Trophoblast cell (in vitro differentiated cells and primary cell): Measurements from ENCODE around the gene JARID2.

Experiments used
- DNase-seq, 2 donors: peaks; one replicate each; pipeline ENCODE4 v3.0.0-alpha.2; 2016
- H2AFZ ChIP-seq: 2 replicates; pipeline ENCODE4 v1.6.1; 2013; ENCODE audit warnings: low read length, moderate library complexity, mild to moderate bottlenecking; ENCODE audit not compliant: insufficient read depth, poor library complexity
- H2AK5ac ChIP-seq: 2 replicates; pipeline ENCODE4 v1.6.1; 2013; ENCODE audit warnings: mild to moderate bottlenecking, low read length
- H2BK120ac ChIP-seq: 2 replicates; pipeline ENCODE4 v1.6.1; 2013; ENCODE audit warnings: low read length, mild to moderate bottlenecking, moderate library complexity; ENCODE audit not compliant: insufficient read depth, poor library complexity
- H2BK12ac ChIP-seq: 2 replicates; pipeline ENCODE4 v1.6.1; 2013; ENCODE audit warnings: mild to moderate bottlenecking, low read length, moderate library complexity
- H2BK5ac ChIP-seq: 2 replicates; pipeline ENCODE4 v1.6.1; 2013; ENCODE audit warnings: low read length, low read depth, moderate library complexity, mild to moderate bottlenecking; ENCODE audit not compliant: poor library complexity
- H3K14ac ChIP-seq: 2 replicates; pipeline ENCODE4 v1.6.1; 2013; ENCODE audit warnings: mild to moderate bottlenecking, low read length
- H3K18ac ChIP-seq: 2 replicates; pipeline ENCODE4 v1.6.1; 2013; ENCODE audit warnings: mild to moderate bottlenecking, low read length
- H3K23ac ChIP-seq: 2 replicates; pipeline ENCODE4 v1.6.1; 2013; ENCODE audit warnings: low read length
- H3K27ac ChIP-seq: 2 replicates; pipeline ENCODE4 v1.5.1; 2013; ENCODE audit warnings: low read depth, mild to moderate bottlenecking, inconsistent platforms, low read length, moderate library complexity
- H3K27me3 ChIP-seq: 2 replicates; pipeline ENCODE4 v1.6.1; 2013; ENCODE audit warnings: inconsistent platforms, mild to moderate bottlenecking, low read length, moderate library complexity; ENCODE audit not compliant: insufficient read depth
- H3K36me3 ChIP-seq, 2 experiments: 1 replicate in 1 of 2; 2 replicates in 1 of 2; pipeline ENCODE4 v1.6.1; 2013; ENCODE audit warnings: low read length in 2 of 2, mild to moderate bottlenecking in 2 of 2, moderate library complexity in 1 of 2; ENCODE audit not compliant: insufficient read depth in 2 of 2, control insufficient read depth in 1 of 2
- H3K4ac ChIP-seq: 2 replicates; pipeline ENCODE4 v1.6.1; 2013; ENCODE audit warnings: low read depth, mild to moderate bottlenecking, low read length, moderate library complexity
- H3K4me1 ChIP-seq, 2 experiments: 1 replicate in 1 of 2; 2 replicates in 1 of 2; pipeline ENCODE4 v1.6.1; 2013; ENCODE audit warnings: low read length in 2 of 2, mild to moderate bottlenecking in 2 of 2, moderate library complexity in 1 of 2; ENCODE audit not compliant: insufficient read depth in 2 of 2, control insufficient read depth in 1 of 2
- H3K4me2 ChIP-seq: 2 replicates; pipeline ENCODE4 v1.6.1; 2013; ENCODE audit warnings: inconsistent platforms, mild to moderate bottlenecking, low read length, moderate library complexity
- H3K4me3 ChIP-seq: 2 replicates; pipeline ENCODE4 v1.5.1; 2013; ENCODE audit warnings: mild to moderate bottlenecking, low read depth, low read length, inconsistent platforms
- H3K79me1 ChIP-seq: one replicate; pipeline ENCODE4 v1.6.1; 2013; ENCODE audit warnings: low read length
- H3K79me2 ChIP-seq: 2 replicates; pipeline ENCODE4 v1.6.1; 2013; ENCODE audit warnings: low read length, mild to moderate bottlenecking; ENCODE audit not compliant: control insufficient read depth, insufficient read depth, poor library complexity
- H3K9ac ChIP-seq: 2 replicates; pipeline ENCODE4 v1.6.1; 2013; ENCODE audit warnings: mild to moderate bottlenecking, low read length
- H3K9me3 ChIP-seq: 2 replicates; pipeline ENCODE4 v1.6.1; 2013; ENCODE audit warnings: low read depth, mild to moderate bottlenecking, control low read depth, inconsistent platforms, low read length; ENCODE audit not compliant: insufficient read depth
- H4K12ac ChIP-seq: 2 replicates; pipeline ENCODE4 v1.6.1; 2013; ENCODE audit warnings: low read depth, mild to moderate bottlenecking, low read length, moderate library complexity
- H4K8ac ChIP-seq: 2 replicates; pipeline ENCODE4 v1.6.1; 2013; ENCODE audit warnings: low read depth, mild to moderate bottlenecking, low read length, moderate library complexity
- H4K91ac ChIP-seq: one replicate; pipeline ENCODE4 v1.6.1; 2013; ENCODE audit warnings: low read depth, mild to moderate bottlenecking, low read length, moderate library complexity
- WGBS: extraction: QIAGEN DNeasy Blood & Tissue Kit; methylation state at CpG from one replicate; pipeline ENCODE4 v1.1.7; 2013; ENCODE audit warnings: missing lambda C conversion rate; ENCODE audit not compliant: insufficient read length, insufficient coverage; ENCODE audit errors: extremely low coverage; 5-methylcytosine and 5-hydroxymethylcytosine counted together

Gene JARID2

GRCh38 chr6:15317934-15318902 is 72.3 kb downstream of the JARID2 start:
- Histone ChIP-seq H3K27ac (no peak overlapping the region), H3K79me2 (peaks cover 4% of the 10 kb centered on the region), H3K4ac (no peak overlapping the region), H3K23ac (no peak overlapping the region), H2AK5ac (no peak overlapping the region), H4K91ac (no peak overlapping the region), H4K12ac (no peak overlapping the region), H3K9ac (no peak overlapping the region), H2BK12ac (no peak overlapping the region), H3K4me2 (no peak overlapping the region), H2BK5ac (no peak overlapping the region), H3K36me3 (no peaks in the 10 kb centered on the region), H4K8ac (no peak overlapping the region), H3K9me3 (no peaks in the 10 kb centered on the region), H2AFZ (no peak overlapping the region), H3K18ac (no peak overlapping the region), H3K4me3 (no peak overlapping the region), H3K4me1 (peaks cover 3 to 14% of the 10 kb centered on the region in 2 experiments), H2BK120ac (no peak overlapping the region), H3K27me3 (no peaks in the 10 kb centered on the region), H3K79me1 (no peaks in the 10 kb centered on the region), H3K14ac (no peak overlapping the region)
- WGBS, result no CpG with 5 or more reads among the region's 9 CpGs
- DNase-seq, result peak; percentile 80 to 84

GRCh38 chr6:15319677-15320076 is 73.8 kb downstream of the JARID2 start:
- Histone ChIP-seq H3K9me3 (no peaks in the 10 kb centered on the region), H3K4me3 (no peak overlapping the region), H2BK5ac (no peak overlapping the region), H3K36me3 (no peaks in the 10 kb centered on the region), H2AK5ac (no peak overlapping the region), H2AFZ (no peak overlapping the region), H2BK120ac (no peak overlapping the region), H3K9ac (no peak overlapping the region), H3K4me2 (no peak overlapping the region), H3K4ac (no peak overlapping the region), H2BK12ac (no peak overlapping the region), H3K27ac (no peak overlapping the region), H4K8ac (no peak overlapping the region), H4K12ac (no peak overlapping the region), H3K14ac (no peak overlapping the region), H3K4me1 (peaks cover 3 to 17% of the 10 kb centered on the region in 2 experiments), H3K27me3 (no peaks in the 10 kb centered on the region), H3K23ac (no peak overlapping the region), H3K79me1 (no peaks in the 10 kb centered on the region), H3K79me2 (peaks cover 4% of the 10 kb centered on the region), H4K91ac (no peak overlapping the region), H3K18ac (no peak overlapping the region)
- no CpG with 5 or more reads among the region's 3 CpGs for WGBS
- DNase-seq, result no peak

GRCh38 chr6:15320693-15321092 is 74.8 kb downstream of the JARID2 start:
- Histone ChIP-seq H3K9me3 (no peaks in the 10 kb centered on the region), H4K12ac (no peak overlapping the region), H3K27me3 (no peaks in the 10 kb centered on the region), H2BK5ac (no peak overlapping the region), H3K4ac (no peak overlapping the region), H3K4me3 (no peak overlapping the region), H3K23ac (no peak overlapping the region), H3K14ac (no peak overlapping the region), H3K9ac (no peak overlapping the region), H3K79me1 (no peaks in the 10 kb centered on the region), H3K18ac (no peak overlapping the region), H2AK5ac (no peak overlapping the region), H2BK120ac (no peak overlapping the region), H2AFZ (no peak overlapping the region), H4K8ac (no peak overlapping the region), H3K36me3 (no peaks in the 10 kb centered on the region), H4K91ac (no peak overlapping the region), H3K4me2 (no peak overlapping the region), H3K4me1 (peaks cover 3 to 17% of the 10 kb centered on the region in 2 experiments), H3K79me2 (peaks cover 4% of the 10 kb centered on the region), H3K27ac (no peak overlapping the region), H2BK12ac (no peak overlapping the region)
- no peak for DNase-seq
- WGBS, result no CpG with 5 or more reads among the region's 1 CpG

- Histone ChIP-seq H3K14ac (no peak overlapping the region), H3K9me3 (no peaks in the 10 kb centered on the region), H3K36me3 (no peaks in the 10 kb centered on the region), H2BK12ac (no peak overlapping the region), H3K27me3 (no peaks in the 10 kb centered on the region), H3K18ac (no peak overlapping the region), H3K4me2 (no peak overlapping the region), H2BK5ac (no peak overlapping the region), H2AK5ac (no peak overlapping the region), H3K4ac (no peak overlapping the region), H3K27ac (no peak overlapping the region), H3K4me3 (no peak overlapping the region), H4K8ac (no peak overlapping the region), H3K4me1 (peaks cover 3 to 17% of the 10 kb centered on the region in 2 experiments), H2AFZ (no peak overlapping the region), H3K23ac (no peak overlapping the region), H4K12ac (no peak overlapping the region), H2BK120ac (no peak overlapping the region), H4K91ac (no peak overlapping the region), H3K79me2 (peaks cover 2% of the 10 kb centered on the region), H3K9ac (no peak overlapping the region), H3K79me1 (no peaks in the 10 kb centered on the region)
- no peak for DNase-seq
- no CpG with 5 or more reads among the region's 1 CpG for WGBS
Measured at GRCh38 chr6:15322184-15322583, 76.3 kb downstream of the JARID2 start.
